Measurements from ENCODE around the gene ARCN1. TPM values are rescaled to one million over a fixed set of nuclear protein-coding genes. Genes with fewer than 3 reads are reported as not detected.

Gene ARCN1
- total and polyA plus RNA-seq, 2 of the 4 experiments (the other 2 are of a cell fraction): 148 to 212 TPM

DNA sequence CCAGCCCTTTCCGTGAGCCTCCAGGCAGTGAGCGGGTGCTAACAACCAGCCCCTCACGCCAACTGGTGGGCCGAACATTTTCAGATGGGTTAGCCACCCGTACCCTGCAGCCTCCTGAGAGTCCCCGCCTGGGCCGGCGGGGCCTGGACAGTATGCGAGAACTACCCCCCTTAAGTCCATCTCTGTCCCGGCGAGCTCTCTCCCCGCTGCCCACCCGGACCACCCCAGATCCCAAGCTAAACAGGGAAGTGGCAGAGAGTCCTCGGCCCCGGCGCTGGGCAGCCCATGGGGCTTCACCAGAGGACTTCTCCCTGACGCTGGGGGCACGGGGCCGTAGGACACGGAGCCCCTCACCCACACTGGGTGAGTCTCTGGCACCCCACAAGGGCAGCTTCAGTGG lies 55.8 kb downstream of the ARCN1 start:
- dilution Hi-C loops (cut with HindIII; ENCODE audit: low sequenced_read_pairs, unreplicated experiment): no loop called here

More for the DNA sequence above, 55.8 kb downstream of the ARCN1 start:
- in situ Hi-C loops (cut with MboI; ENCODE audit: low sequenced_read_pairs): no loop called here
- no peak overlapping the region for H3K4ac ChIP-seq (ENCODE audit: low read depth, low read length)
- H3K79me1 ChIP-seq (ENCODE audit: low read depth in 1 of 2, low read length in 2 of 2): peaks cover 40 to 91% of the 10 kb centered on the region in 2 experiments
- no peak overlapping the region for H3K14ac ChIP-seq (replicated peaks; ENCODE audit: low read depth, low read length)
- no peak overlapping the region for H3K27ac ChIP-seq (ENCODE audit: insufficient read depth, low read length)
- no peaks in the 10 kb centered on the region for H3K9me3 ChIP-seq (ENCODE audit: control insufficient read depth, insufficient read depth, low read length)
- H3K36me3 ChIP-seq (ENCODE audit: control insufficient read depth, insufficient read depth, low read length): peaks cover 77% of the 10 kb centered on the region
- H4K20me1 ChIP-seq (ENCODE audit: insufficient read depth, low read length): peaks cover 76% of the 10 kb centered on the region
- ATAC-seq (ENCODE audit: low read depth) (no peak), DNase-seq (no peak)
- H3K4me2 ChIP-seq (ENCODE audit: low read depth, low read length): no peak overlapping the region
- no TSS peak for BruUV-seq (replicated peaks)
- CTCF ChIA-PET: no interaction called here
- H3K4me3 ChIP-seq (ENCODE audit: insufficient read depth, low read depth, low read length): no peak overlapping the region
- H4K5ac ChIP-seq (ENCODE audit: low read depth, low read length): no peak overlapping the region
- no peak overlapping the region for H2BK5ac ChIP-seq (ENCODE audit: low read depth, low read length, poor library complexity, severe bottlenecking)
- H2AFZ ChIP-seq (replicated peaks; ENCODE audit: low read length, poor library complexity): no peak overlapping the region
- H3K23ac ChIP-seq (ENCODE audit: low read depth, low read length): no peak overlapping the region
- H3K4me1 ChIP-seq (ENCODE audit: control insufficient read depth, insufficient read depth, low read length): peaks cover 11% of the 10 kb centered on the region
- H2BK15ac ChIP-seq (ENCODE audit: low read depth, low read length): no peak overlapping the region
- no peak overlapping the region for H3K56ac ChIP-seq (ENCODE audit: extremely low read depth, insufficient read depth, low read length)
- intact Hi-C loops (cut with micrococcal nuclease): no loop called here
- H3K18ac ChIP-seq (ENCODE audit: low read depth, low read length): no peak overlapping the region
- POLR2A ChIA-PET (ENCODE audit: unreplicated experiment): no interaction called here
- H4K8ac ChIP-seq (ENCODE audit: low read depth in 2 of 2, low read length in 2 of 2): no peak overlapping the region
- no peak overlapping the region for H3K9ac ChIP-seq (ENCODE audit: low read depth, low read length)
- H2AK9ac ChIP-seq (replicated peaks; ENCODE audit: low read depth, low read length, poor library complexity): no peak overlapping the region
- H4K91ac ChIP-seq (ENCODE audit: insufficient read depth, low read depth, low read length): no peak overlapping the region
- H2BK20ac ChIP-seq (ENCODE audit: low read depth, low read length): no peak overlapping the region
- peaks cover 29% of the 10 kb centered on the region for H3K9me1 ChIP-seq (ENCODE audit: insufficient read depth, low read length)
- H2AK5ac ChIP-seq (ENCODE audit: low read depth, low read length): no peak overlapping the region
- H3K27me3 ChIP-seq (ENCODE audit: control insufficient read depth, insufficient read depth, low read length): no peaks in the 10 kb centered on the region
- 100% methylated on average over 3 of the region's 20 CpGs; no CpG with 5 or more reads in 1 of the 2 experiments for WGBS, 2 experiments (ENCODE audit: extremely low coverage in 2 of 2, insufficient read length in 1 of 2)
- TF ChIP-seq MXI1 (IDR thresholded peaks at IDR 0.05; ENCODE audit: borderline replicate concordance, low read depth, low read length) (no peak), RAD21 (IDR thresholded peaks at IDR 0.05; ENCODE audit: low read length) (no peak), CTCF (conservative IDR thresholded peaks at IDR 0.05; ENCODE audit: low read depth, low read length) (no peak), NFE2L2 (IDR thresholded peaks at IDR 0.05; ENCODE audit: low read depth, low read length) (no peak), USF2 (IDR thresholded peaks at IDR 0.05; ENCODE audit: low read depth, low read length) (no peak), RCOR1 (IDR thresholded peaks at IDR 0.05; ENCODE audit: insufficient replicate concordance, low read length) (no peak), POLR2A (IDR thresholded peaks at IDR 0.05; ENCODE audit: low read depth, low read length) (no peak), MAFK (IDR thresholded peaks at IDR 0.05; ENCODE audit: low read depth, low read length) (no peak)
- no peak overlapping the region for H2BK120ac ChIP-seq (ENCODE audit: low read depth, low read length)

All from IMR-90 (cell line).